PC-9 (cell line): ENCODE data around the gene CRPPA.

Experiments
- CTCF ChIP-seq: fragments of 200-600 bp; sonication (generic); conservative IDR thresholded peaks from 2 replicates; pipeline ENCODE4 v1.6.1; 2017; ENCODE audit warnings: mixed run types, antibody characterized with exemption, mild to moderate bottlenecking, moderate library complexity
- EZH2 ChIP-seq: fragments of 200-600 bp; sonication (generic); IDR thresholded peaks from 2 replicates; pipeline ENCODE4 v1.8.0; 2017; ENCODE audit warnings: antibody characterized with exemption, low read depth

- TF ChIP-seq CTCF (no peak), EZH2 (no peak)
Observed at GRCh38 chr7:16463520-16463919, 42.2 kb upstream of the CRPPA start.
